ENCODE measurements around the gene C20orf144. TPM values are rescaled to one million over a fixed set of nuclear protein-coding genes. Genes with fewer than 3 reads are reported as not detected.

The C20orf144 gene
- total RNA-seq, 5 donors from 2014 or later (not counting 1 experiment from before 2014, with no cell fraction given), result 0.16 to 0.26 (median 0.22) TPM; not detected in 1

- no peak overlapping the region for H3K27ac ChIP-seq (ENCODE audit: low read length)
- peaks cover 8 to 50% of the 10 kb centered on the region in 2 experiments for H3K4me1 ChIP-seq (ENCODE audit: control insufficient read depth in 1 of 2, extremely low read depth in 1 of 2, insufficient read depth in 2 of 2, low read length in 2 of 2)
- ChIA-PET CTCF (interaction anchor here (0.5 to 2.9 kb wide), 9 partner anchors 12 to 1429 kb away, joined by 3 to 11 read pairs (median 3); partner anchors contain the start of genes CBFA2T2 (in 1 of the 2), CDK5RAP1 (in 1 of the 2) and SNTA1 (in 1 of the 2)), POLR2A (interaction anchor here in 1 of 2 donors (0.6 kb wide), 1 partner anchor 106 kb away, joined by 4 read pairs; no protein-coding TSS in a partner anchor)
- H3K9me3 Mint-ChIP-seq, result no peaks in the 10 kb centered on the region
- H3K27me3 ChIP-seq (replicated peaks in 1 of 2; ENCODE audit: control insufficient read depth in 2 of 2, extremely low read depth in 1 of 2, insufficient read depth in 2 of 2, low read length in 1 of 2), result no peaks in the 10 kb centered on the region
- no peaks in the 10 kb centered on the region for H3K9me3 ChIP-seq
- no peaks in the 10 kb centered on the region for H3K36me3 Mint-ChIP-seq
- H3K27ac Mint-ChIP-seq, result peak overlapping the region; percentile 27 to 68
- H3K4me1 Mint-ChIP-seq, result peaks cover 38 to 44% (median 39%) of the 10 kb centered on the region in 3 donors
- H3K27me3 Mint-ChIP-seq, result no peaks in the 10 kb centered on the region
- peak overlapping the region; percentile 74 to 95 (median 81) for H3K4me3 Mint-ChIP-seq
- peak in 14 of 35 experiments; percentile 7 to 60 (median 30) for DNase-seq
- WGBS (ENCODE audit: insufficient coverage), result 7% methylated on average over 55 of the region's 55 CpGs
- H3K4me3 ChIP-seq (ENCODE audit: control insufficient read depth in 1 of 2, extremely low read depth in 1 of 2, low read length in 1 of 2), result peak overlapping the region; percentile 73 to 81
- peak; percentile 10 to 22 (median 15) for ATAC-seq (replicated peaks in 1 of 4)
- no peaks in the 10 kb centered on the region for H3K36me3 ChIP-seq (ENCODE audit: control insufficient read depth in 2 of 2, extremely low read depth in 1 of 2, insufficient read depth in 1 of 2, low read length in 1 of 2)
These were observed 5.1 kb downstream of the C20orf144 start for GRCh38 chr20:33667245-33667675.

- Histone ChIP-seq H3K27ac (ENCODE audit: low read length) (no peak overlapping the region), H3K9me3 (no peaks in the 10 kb centered on the region), H3K4me1 (ENCODE audit: control insufficient read depth in 1 of 2, extremely low read depth in 1 of 2, insufficient read depth in 2 of 2, low read length in 2 of 2) (peaks cover 4 to 48% of the 10 kb centered on the region in 2 experiments), H3K27me3 (replicated peaks in 1 of 2; ENCODE audit: control insufficient read depth in 2 of 2, extremely low read depth in 1 of 2, insufficient read depth in 2 of 2, low read length in 1 of 2) (no peaks in the 10 kb centered on the region), H3K36me3 (ENCODE audit: control insufficient read depth in 2 of 2, extremely low read depth in 1 of 2, insufficient read depth in 1 of 2, low read length in 1 of 2) (no peaks in the 10 kb centered on the region), H3K4me3 (ENCODE audit: control insufficient read depth in 1 of 2, extremely low read depth in 1 of 2, low read length in 1 of 2) (peak overlapping the region; percentile 73 to 81)
- Mint-ChIP-seq H3K27ac (peak overlapping the region; percentile 27 to 68), H3K4me3 (peak overlapping the region; percentile 74 to 95 (median 81)), H3K9me3 (no peaks in the 10 kb centered on the region), H3K4me1 (peaks cover 35 to 41% (median 39%) of the 10 kb centered on the region in 3 donors), H3K36me3 (no peaks in the 10 kb centered on the region), H3K27me3 (no peaks in the 10 kb centered on the region)
- ChIA-PET POLR2A (interaction anchor here (0.5 to 0.6 kb wide), 3 partner anchors 58 to 265 kb away, joined by 3 to 4 read pairs (median 3); no protein-coding TSS in a partner anchor), CTCF (interaction anchor here (0.6 to 2.9 kb wide), 11 partner anchors 12 to 1736 kb away, joined by 3 to 11 read pairs (median 3); partner anchors contain the start of genes CBFA2T2 (in 1 of the 2), CDK5RAP1 (in 1 of the 2) and SNTA1 (in 1 of the 2))
- peak; percentile 58 to 68 (median 64) for ATAC-seq (replicated peaks in 1 of 4)
- WGBS (ENCODE audit: insufficient coverage), result 5% methylated on average over 47 of the region's 47 CpGs
- peak in 34 of 35 experiments; percentile 34 to 87 (median 66) for DNase-seq
These were observed 5.7 kb downstream of the C20orf144 start for GRCh38 chr20:33667676-33668465.

DNA sequence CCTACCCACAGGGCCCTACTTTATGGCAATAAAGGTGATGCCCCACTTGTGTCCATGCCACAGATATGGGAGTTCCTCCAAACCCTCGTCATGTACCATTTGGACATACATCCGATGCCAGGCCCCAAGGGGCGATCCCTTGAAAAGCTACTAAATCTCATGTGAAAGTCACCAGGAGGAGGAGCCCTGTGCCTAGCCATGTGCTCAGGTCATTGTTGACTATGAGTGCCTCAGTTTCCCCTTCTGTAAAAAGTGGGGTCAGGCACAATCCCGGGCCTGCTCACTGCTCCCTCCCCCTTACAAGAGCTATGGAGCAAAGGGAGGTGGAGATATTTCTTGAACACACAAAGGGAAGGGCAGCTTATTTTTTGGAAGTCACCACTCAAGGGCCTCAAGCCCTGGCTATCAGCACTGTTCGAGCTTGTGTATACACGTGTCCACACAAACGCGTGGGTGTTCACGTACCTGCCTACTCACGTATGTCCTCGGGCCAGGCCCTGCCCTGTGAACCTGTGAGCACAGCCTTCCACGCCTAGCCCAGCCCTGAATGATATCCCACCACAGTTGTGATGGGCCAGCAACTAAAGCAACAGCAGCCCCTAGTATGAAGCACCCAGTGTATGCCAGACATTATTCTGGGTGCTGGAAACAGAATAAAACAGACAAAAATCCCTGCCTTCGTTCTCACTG, 6.5 kb downstream of the C20orf144 start:
- H3K4me1 Mint-ChIP-seq, result peaks cover 40 to 46% (median 41%) of the 10 kb centered on the region in 3 donors

DNA sequence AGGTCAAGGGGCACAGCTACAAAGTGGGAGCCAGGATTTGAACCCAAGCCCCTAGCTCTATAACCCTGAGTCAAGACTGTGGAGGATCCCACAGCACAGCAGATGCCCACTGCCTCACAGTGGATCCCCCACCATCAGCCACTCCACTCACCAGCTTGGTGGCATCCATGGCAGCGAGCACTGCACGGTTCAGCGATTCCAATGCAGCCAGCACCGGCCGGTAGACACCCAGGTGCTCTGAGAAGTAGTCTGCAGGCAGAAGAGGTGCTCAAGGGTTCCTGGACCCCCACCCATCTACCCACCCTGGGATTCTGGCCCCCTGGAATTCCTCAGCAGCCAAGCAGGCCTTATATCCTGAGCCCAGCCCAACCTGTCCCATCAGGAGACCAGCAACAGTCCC, 7.1 kb downstream of the C20orf144 start:
- no peaks in the 10 kb centered on the region for H3K36me3 ChIP-seq (ENCODE audit: control insufficient read depth in 2 of 2, extremely low read depth in 1 of 2, insufficient read depth in 1 of 2, low read length in 1 of 2)
- Mint-ChIP-seq H3K27me3 (no peaks in the 10 kb centered on the region), H3K4me3 (no peak overlapping the region), H3K27ac (peak overlapping the region in 1 of 2 donors; percentile 27), H3K4me1 (peaks cover 36 to 43% (median 36%) of the 10 kb centered on the region in 3 donors), H3K36me3 (no peaks in the 10 kb centered on the region), H3K9me3 (no peaks in the 10 kb centered on the region)
- DNase-seq (no peak), ATAC-seq (replicated peaks in 1 of 4) (no peak)
- no peaks in the 10 kb centered on the region for H3K9me3 ChIP-seq
- peaks cover 3 to 49% of the 10 kb centered on the region in 2 experiments for H3K4me1 ChIP-seq (ENCODE audit: control insufficient read depth in 1 of 2, extremely low read depth in 1 of 2, insufficient read depth in 2 of 2, low read length in 2 of 2)
- WGBS (ENCODE audit: insufficient coverage), result 100% methylated on average over 1 of the region's 5 CpGs
- no peak overlapping the region for H3K27ac ChIP-seq (ENCODE audit: low read length)
- POLR2A ChIA-PET, result interaction anchor here in 1 of 2 donors (0.5 kb wide), 1 partner anchor 215 kb away, joined by 3 read pairs; no protein-coding TSS in a partner anchor
- no peak overlapping the region for H3K4me3 ChIP-seq (ENCODE audit: control insufficient read depth in 1 of 2, extremely low read depth in 1 of 2, low read length in 1 of 2)
- CTCF ChIA-PET, result interaction anchor here in 1 of 2 donors (1.1 to 2.9 kb wide), 3 partner anchors 17 to 225 kb away, joined by 3 to 11 read pairs (median 4); partner anchors contain the start of gene SNTA1
- peaks cover 0 to 3% of the 10 kb centered on the region in 2 experiments for H3K27me3 ChIP-seq (replicated peaks in 1 of 2; ENCODE audit: control insufficient read depth in 2 of 2, extremely low read depth in 1 of 2, insufficient read depth in 2 of 2, low read length in 1 of 2)

More for the DNA sequence above, 6.5 kb downstream of the C20orf144 start:
- Histone ChIP-seq H3K27ac (ENCODE audit: low read length) (no peak overlapping the region), H3K9me3 (no peaks in the 10 kb centered on the region), H3K4me3 (ENCODE audit: control insufficient read depth in 1 of 2, extremely low read depth in 1 of 2, low read length in 1 of 2) (peak overlapping the region in 1 of 2 donors; percentile 73), H3K27me3 (replicated peaks in 1 of 2; ENCODE audit: control insufficient read depth in 2 of 2, extremely low read depth in 1 of 2, insufficient read depth in 2 of 2, low read length in 1 of 2) (peaks cover 0 to 2% of the 10 kb centered on the region in 2 experiments), H3K36me3 (ENCODE audit: control insufficient read depth in 2 of 2, extremely low read depth in 1 of 2, insufficient read depth in 1 of 2, low read length in 1 of 2) (no peaks in the 10 kb centered on the region), H3K4me1 (ENCODE audit: control insufficient read depth in 1 of 2, extremely low read depth in 1 of 2, insufficient read depth in 2 of 2, low read length in 2 of 2) (peaks cover 7 to 50% of the 10 kb centered on the region in 2 experiments)
- DNase-seq, result no peak
- CTCF ChIA-PET, result interaction anchor here (0.6 to 2.9 kb wide), 10 partner anchors 11 to 1736 kb away, joined by 3 to 11 read pairs (median 3); partner anchors contain the start of genes CDK5RAP1 (in 1 of the 2) and SNTA1 (in 1 of the 2)
- Mint-ChIP-seq H3K9me3 (no peaks in the 10 kb centered on the region), H3K27me3 (no peaks in the 10 kb centered on the region), H3K4me3 (peak overlapping the region; percentile 74 to 95 (median 81)), H3K36me3 (no peaks in the 10 kb centered on the region), H3K27ac (peak overlapping the region; percentile 27 to 68)
- POLR2A ChIA-PET, result interaction anchor here (0.5 to 0.6 kb wide), 3 partner anchors 57 to 265 kb away, joined by 3 to 7 read pairs (median 3); no protein-coding TSS in a partner anchor
- ATAC-seq (replicated peaks in 1 of 4), result no peak
- 94% methylated on average over 11 of the region's 13 CpGs for WGBS (ENCODE audit: insufficient coverage)

DNA sequence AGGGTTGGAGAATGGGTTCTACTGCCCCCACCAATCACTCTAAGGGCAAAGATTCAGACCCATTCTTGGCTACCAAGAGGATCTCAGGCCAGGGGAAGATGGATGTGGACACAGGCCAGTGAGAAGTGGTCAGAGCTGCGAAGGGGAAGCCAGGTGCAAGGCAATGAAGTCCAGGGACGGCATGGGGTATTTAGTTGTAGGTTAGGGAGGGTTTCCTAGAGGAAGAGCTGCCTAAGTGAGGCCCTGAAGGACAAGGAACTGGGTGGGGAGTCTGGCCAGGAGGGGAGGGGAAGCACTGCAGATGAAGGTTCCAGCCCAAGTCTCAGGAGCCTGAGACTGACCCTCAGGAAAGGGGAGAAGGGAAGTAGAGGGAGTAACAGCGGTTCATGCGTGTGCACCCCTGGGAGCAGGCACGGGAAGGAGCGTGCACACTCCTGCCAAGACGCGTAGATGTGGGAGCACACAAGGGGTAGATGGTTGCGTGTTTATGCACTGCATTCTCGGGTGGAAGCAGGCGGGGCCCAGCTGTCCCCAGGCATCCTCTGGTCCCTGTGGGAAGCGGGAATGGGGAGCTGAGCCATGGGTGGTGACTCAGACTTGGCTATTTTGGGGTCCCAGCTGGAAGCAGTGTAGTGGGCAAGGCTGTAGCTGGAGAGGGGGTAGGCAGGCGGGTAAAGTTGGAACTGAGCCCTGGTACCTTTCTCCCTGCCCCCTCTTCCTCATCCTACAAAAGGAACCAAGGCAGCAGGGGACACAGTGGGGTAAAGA, 7.9 kb downstream of the C20orf144 start:
- H3K27me3 ChIP-seq (replicated peaks in 1 of 2; ENCODE audit: control insufficient read depth in 2 of 2, extremely low read depth in 1 of 2, insufficient read depth in 2 of 2, low read length in 1 of 2), result peaks cover 0 to 3% of the 10 kb centered on the region in 2 experiments
- Mint-ChIP-seq H3K36me3 (no peaks in the 10 kb centered on the region), H3K27me3 (no peaks in the 10 kb centered on the region), H3K4me3 (no peak overlapping the region), H3K9me3 (no peaks in the 10 kb centered on the region), H3K4me1 (peaks cover 31 to 39% (median 33%) of the 10 kb centered on the region in 3 donors), H3K27ac (peak overlapping the region in 1 of 2 donors; percentile 55)
- WGBS (ENCODE audit: insufficient coverage), result 92% methylated on average over 11 of the region's 13 CpGs
- ATAC-seq (replicated peaks in 1 of 4) (no peak), DNase-seq (no peak)
- peaks cover 3 to 47% of the 10 kb centered on the region in 2 experiments for H3K4me1 ChIP-seq (ENCODE audit: control insufficient read depth in 1 of 2, extremely low read depth in 1 of 2, insufficient read depth in 2 of 2, low read length in 2 of 2)
- no peak overlapping the region for H3K4me3 ChIP-seq (ENCODE audit: control insufficient read depth in 1 of 2, extremely low read depth in 1 of 2, low read length in 1 of 2)
- H3K36me3 ChIP-seq (ENCODE audit: control insufficient read depth in 2 of 2, extremely low read depth in 1 of 2, insufficient read depth in 1 of 2, low read length in 1 of 2), result no peaks in the 10 kb centered on the region
- H3K27ac ChIP-seq (ENCODE audit: low read length), result no peak overlapping the region
- ChIA-PET CTCF (no interaction called here), POLR2A (interaction anchor here in 1 of 2 donors (0.5 kb wide), 1 partner anchor 216 kb away, joined by 3 read pairs; no protein-coding TSS in a partner anchor)
- no peaks in the 10 kb centered on the region for H3K9me3 ChIP-seq
